B cell (primary cell): ENCODE measurements around the gene NES. TPM values are rescaled to one million over a fixed set of nuclear protein-coding genes. Genes with fewer than 3 reads are reported as not detected.

Experiments
- ATAC-seq: fragments of 200-7000 bp; cut with Tn5 transposase; one replicate; pipeline ENCODE4 v1.10.0; 2021; ENCODE audit warnings: low read depth, mild to moderate bottlenecking, moderate number of reproducible peaks, moderate library complexity
- CTCF ChIA-PET: fragments of 350-600 bp; sonication (Branson Sonifier 250); formaldehyde crosslinking; loops from one replicate; lab custom pipeline; 2021; ENCODE audit warnings: antibody characterized with exemption, inconsistent platforms; lab: Charles Lee
- POLR2A ChIA-PET: fragments of 350-600 bp; sonication (Branson Sonifier 250); formaldehyde crosslinking; loops from one replicate; lab custom pipeline; 2021; ENCODE audit warnings: antibody characterized with exemption; lab: Charles Lee
- DNase-seq: peaks from one replicate; pipeline ENCODE4 v3.0.0; 2013
- H2AFZ ChIP-seq: 2 replicates; pipeline ENCODE4 v1.6.1; 2012; ENCODE audit warnings: mild to moderate bottlenecking, low read depth, low read length; ENCODE audit not compliant: insufficient read depth, poor library complexity, severe bottlenecking
- H3K27ac ChIP-seq, 2 donors: 1 replicate in 1 of 2; 2 replicates in 1 of 2; pipeline ENCODE4 v1.5.1; 2012 to 2013; ENCODE audit warnings: low read length in 2 of 2, mild to moderate bottlenecking in 2 of 2, moderate library complexity in 1 of 2
- H3K27me3 ChIP-seq, 4 experiments: fragments of 200-600 bp in 1 of 4; sonication (generic) in 1 of 4; replicated peaks in 1 of 4; 1 replicate in 2 of 4; 2 replicates in 2 of 4; pipeline versions ENCODE4 v1.6.1 to v1.7.0; 2013 to 2016; ENCODE audit warnings: low read length in 3 of 4, mild to moderate bottlenecking in 2 of 4, mixed read lengths in 1 of 4, moderate library complexity in 1 of 4; ENCODE audit not compliant: insufficient read depth in 4 of 4, control insufficient read depth in 3 of 4; ENCODE audit errors: control extremely low read depth in 1 of 4
- H3K36me3 ChIP-seq, 2 experiments: replicated peaks in 1 of 2; 1 replicate in 1 of 2; 2 replicates in 1 of 2; pipeline versions ENCODE4 v1.6.1 to v1.7.1; 2013; ENCODE audit warnings: low read length in 1 of 2; ENCODE audit not compliant: insufficient read depth in 2 of 2, control insufficient read depth in 1 of 2; ENCODE audit errors: control extremely low read depth in 1 of 2, extremely low read depth in 1 of 2
- H3K4me1 ChIP-seq, 2 donors: fragments of 200-600 bp in 1 of 2; sonication (generic) in 1 of 2; 1 replicate in 1 of 2; 2 replicates in 1 of 2; pipeline versions ENCODE4 v1.5.1 to v1.6.1; 2013 to 2017; ENCODE audit warnings: low read length in 2 of 2; ENCODE audit not compliant: control insufficient read depth in 2 of 2, insufficient read depth in 2 of 2
- H3K4me2 ChIP-seq: replicated peaks from 2 replicates; pipeline ENCODE3; 2012; ENCODE audit warnings: mild to moderate bottlenecking, low read depth, low read length; ENCODE audit not compliant: poor library complexity, severe bottlenecking
- H3K4me3 ChIP-seq, 5 experiments: fragments of 200-600 bp in 1 of 5; sonication (generic) in 1 of 5; 1 replicate in 3 of 5; 2 replicates in 2 of 5; pipeline versions ENCODE4 v1.5.1 to v1.7.0; 2011 to 2016; ENCODE audit warnings: low read length in 4 of 5, mild to moderate bottlenecking in 4 of 5, low read depth in 2 of 5, control low read depth in 1 of 5, moderate library complexity in 1 of 5; ENCODE audit not compliant: insufficient read depth in 1 of 5; ENCODE audit errors: control extremely low read depth in 1 of 5, extremely low read depth in 1 of 5
- H3K79me2 ChIP-seq: fragments of 200-600 bp; sonication (generic); one replicate; pipeline ENCODE4 v1.6.0; 2016; ENCODE audit warnings: low read length; ENCODE audit not compliant: control insufficient read depth, insufficient read depth
- H3K9ac ChIP-seq: fragments of 200-600 bp; sonication (generic); 2 replicates; pipeline ENCODE4 v1.6.1; 2017; ENCODE audit warnings: mild to moderate bottlenecking, low read length, moderate library complexity
- H3K9me3 ChIP-seq, 3 donors: one replicate each; pipeline versions ENCODE4 v1.6.1 to v1.7.1; 2013; ENCODE audit warnings: low read length in 2 of 3; ENCODE audit not compliant: control insufficient read depth in 2 of 3, insufficient read depth in 1 of 3; ENCODE audit errors: control extremely low read depth in 1 of 3
- H4K20me1 ChIP-seq: 2 replicates; pipeline ENCODE4 v1.6.0; 2012; ENCODE audit warnings: mild to moderate bottlenecking, low read length; ENCODE audit not compliant: insufficient read depth, control insufficient read depth, poor library complexity, severe bottlenecking
- H3K27ac Mint-ChIP-seq: one replicate; pipeline ENCODE4 v1.8.0; 2021; ENCODE audit warnings: mixed read lengths
- H3K27me3 Mint-ChIP-seq: one replicate; pipeline ENCODE4 v1.8.0; 2021; ENCODE audit warnings: mixed read lengths
- H3K4me1 Mint-ChIP-seq: one replicate; pipeline ENCODE4 v1.8.0; 2021; ENCODE audit warnings: mixed read lengths
- H3K4me3 Mint-ChIP-seq: one replicate; pipeline ENCODE4 v1.8.0; 2021; ENCODE audit warnings: mixed read lengths
- H3K9me3 Mint-ChIP-seq: one replicate; pipeline ENCODE4 v1.8.0; 2022; ENCODE audit warnings: mixed read lengths; ENCODE audit not compliant: insufficient read depth
- EZH2 ChIP-seq: IDR thresholded peaks from 2 replicates; pipeline ENCODE4 v1.6.1; 2012; ENCODE audit warnings: borderline replicate concordance, low read depth, mild to moderate bottlenecking, moderate library complexity, low read length; ENCODE audit not compliant: insufficient read depth, poor library complexity, severe bottlenecking
- WGBS: methylation state at CpG from one replicate; pipeline ENCODE4 v1.1.5; 2013; ENCODE audit warnings: missing lambda C conversion rate; ENCODE audit not compliant: insufficient coverage; 5-methylcytosine and 5-hydroxymethylcytosine counted together
- intact Hi-C: fragments of 100-400 bp; cut with micrococcal nuclease; formaldehyde crosslinking; loops from one replicate; pipeline ENCODE4 v1.10.0; 2022
- polyA plus RNA-seq: library from polyadenylated mRNA; depleted of rRNA; stranded (reverse); fragments of >200 nt; gene quantifications from 2 replicates; pipeline ENCODE4 v1.2.3, GENCODE V29; 2012
- total RNA-seq, 2 donors: library from RNA; stranded (reverse); fragments of 120-200 nt in 1 of 2; gene quantifications; 1 replicate in 1 of 2; 2 replicates in 1 of 2; pipeline versions ENCODE4 v1.2.3 to v1.2.4, GENCODE V29; 2013 to 2022
- TF ChIP-seq, protein P1 (sequence below): fragments of 200-600 bp; IDR thresholded peaks from one replicate; pipeline ENCODE4 v1.8.0; 2022; ENCODE audit warnings: antibody characterized with exemption, mild to moderate bottlenecking

Gene NES
- total and polyA plus RNA-seq, 2 donors (not counting 1 experiment from before 2014, with no cell fraction given), result 0.05 TPM; not detected in 1

DNA sequence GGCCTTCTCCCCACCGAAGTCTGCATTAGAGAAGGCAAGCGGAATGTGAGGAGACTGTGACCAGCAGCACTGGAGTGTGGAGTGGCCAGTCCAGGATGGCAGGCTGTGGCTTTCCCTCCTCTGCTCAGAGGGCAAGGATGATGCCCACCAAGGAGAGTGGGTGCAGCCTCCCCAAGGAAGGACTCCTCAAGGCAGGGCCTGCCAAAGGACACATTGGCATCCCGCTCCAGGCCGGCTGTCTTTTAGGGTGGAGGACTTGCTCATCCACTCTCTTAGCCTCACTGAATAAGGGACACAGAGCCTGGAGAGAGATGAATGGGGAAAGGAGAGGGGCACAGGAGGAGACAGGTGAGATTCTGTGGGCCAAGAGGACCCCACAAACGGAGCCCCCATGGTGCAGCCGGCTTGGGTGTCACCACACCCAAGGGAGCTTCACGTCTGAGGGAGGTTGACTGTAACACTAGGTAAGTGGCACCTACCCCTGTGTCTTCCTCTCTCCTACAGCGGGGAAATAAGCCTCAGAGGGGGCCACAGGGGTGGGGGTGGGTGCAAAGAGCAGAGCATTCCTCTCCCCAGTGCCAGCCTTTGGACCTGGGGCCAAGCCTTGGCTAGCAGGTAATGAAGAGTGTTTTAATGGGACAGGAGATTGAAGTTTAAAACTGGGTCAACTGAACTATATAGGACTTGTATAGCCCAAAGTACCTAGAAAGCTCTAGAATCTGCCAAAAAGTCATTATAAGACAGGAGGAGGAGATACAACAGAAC is 4.2 kb upstream of the NES start:
- H3K79me2 ChIP-seq, result no peaks in the 10 kb centered on the region
- ATAC-seq, result no peak
- H4K20me1 ChIP-seq, result no peaks in the 10 kb centered on the region
- peaks cover 0 to 70% (median 40%) of the 10 kb centered on the region in 4 experiments for H3K27me3 ChIP-seq
- no peak overlapping the region for H3K27ac ChIP-seq
- no peak overlapping the region for H3K9ac ChIP-seq
- H3K4me1 ChIP-seq, result peaks cover 25 to 48% of the 10 kb centered on the region in 2 donors
- intact Hi-C loops, result no loop called here
- POLR2A ChIA-PET, result no interaction called here
- CTCF ChIA-PET, result interaction anchor here (0.5 to 8.5 kb wide), 7 partner anchors 9 to 321 kb away, joined by 3 to 102 read pairs (median 3); no protein-coding TSS in a partner anchor
- Mint-ChIP-seq H3K27ac (no peak overlapping the region), H3K9me3 (no peaks in the 10 kb centered on the region), H3K4me1 (peaks cover 38% of the 10 kb centered on the region), H3K4me3 (no peak overlapping the region), H3K27me3 (peaks cover 57% of the 10 kb centered on the region)
- no peak for DNase-seq
- 93% methylated on average over 3 of the region's 8 CpGs for WGBS
- no peak overlapping the region for H2AFZ ChIP-seq
- H3K9me3 ChIP-seq, result peaks cover 0 to 7% (median 0%) of the 10 kb centered on the region in 3 donors
- no peak for TF ChIP-seq EZH2
- TF ChIP-seq, protein P1, sequence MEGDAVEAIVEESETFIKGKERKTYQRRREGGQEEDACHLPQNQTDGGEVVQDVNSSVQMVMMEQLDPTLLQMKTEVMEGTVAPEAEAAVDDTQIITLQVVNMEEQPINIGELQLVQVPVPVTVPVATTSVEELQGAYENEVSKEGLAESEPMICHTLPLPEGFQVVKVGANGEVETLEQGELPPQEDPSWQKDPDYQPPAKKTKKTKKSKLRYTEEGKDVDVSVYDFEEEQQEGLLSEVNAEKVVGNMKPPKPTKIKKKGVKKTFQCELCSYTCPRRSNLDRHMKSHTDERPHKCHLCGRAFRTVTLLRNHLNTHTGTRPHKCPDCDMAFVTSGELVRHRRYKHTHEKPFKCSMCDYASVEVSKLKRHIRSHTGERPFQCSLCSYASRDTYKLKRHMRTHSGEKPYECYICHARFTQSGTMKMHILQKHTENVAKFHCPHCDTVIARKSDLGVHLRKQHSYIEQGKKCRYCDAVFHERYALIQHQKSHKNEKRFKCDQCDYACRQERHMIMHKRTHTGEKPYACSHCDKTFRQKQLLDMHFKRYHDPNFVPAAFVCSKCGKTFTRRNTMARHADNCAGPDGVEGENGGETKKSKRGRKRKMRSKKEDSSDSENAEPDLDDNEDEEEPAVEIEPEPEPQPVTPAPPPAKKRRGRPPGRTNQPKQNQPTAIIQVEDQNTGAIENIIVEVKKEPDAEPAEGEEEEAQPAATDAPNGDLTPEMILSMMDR, result no peak
- H3K4me2 ChIP-seq, result no peak overlapping the region
- H3K4me3 ChIP-seq, result no peak overlapping the region
- H3K36me3 ChIP-seq, result no peaks in the 10 kb centered on the region

DNA sequence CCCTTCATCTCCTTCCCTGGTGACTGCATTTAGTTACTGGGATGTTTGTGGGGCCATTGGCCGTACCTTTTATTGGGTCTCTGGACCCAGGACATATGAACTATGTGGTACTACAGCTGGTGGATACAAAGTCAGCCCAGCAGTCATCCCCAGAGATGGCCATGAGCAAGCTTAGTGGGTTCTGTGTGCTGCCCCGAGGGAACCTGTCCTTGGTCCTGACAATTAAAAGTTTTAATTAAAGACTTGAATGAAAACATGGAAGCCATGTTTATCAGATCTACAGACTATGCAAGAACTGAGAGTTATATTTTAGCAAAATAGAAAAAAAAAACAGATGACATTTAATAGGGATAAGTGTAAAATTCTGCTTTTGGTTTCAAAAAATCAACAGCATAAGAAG is 2.8 kb upstream of the NES start:
- Mint-ChIP-seq H3K4me1 (peaks cover 38% of the 10 kb centered on the region), H3K27ac (no peak overlapping the region), H3K9me3 (no peaks in the 10 kb centered on the region), H3K4me3 (no peak overlapping the region), H3K27me3 (peaks cover 56% of the 10 kb centered on the region)
- Histone ChIP-seq H3K27me3 (peaks cover 0 to 78% (median 43%) of the 10 kb centered on the region in 4 experiments), H3K9ac (no peak overlapping the region), H4K20me1 (no peaks in the 10 kb centered on the region), H3K4me2 (no peak overlapping the region), H3K36me3 (no peaks in the 10 kb centered on the region), H2AFZ (no peak overlapping the region), H3K4me1 (peaks cover 25 to 48% of the 10 kb centered on the region in 2 donors), H3K27ac (no peak overlapping the region), H3K4me3 (no peak overlapping the region), H3K79me2 (no peaks in the 10 kb centered on the region), H3K9me3 (peaks cover 0 to 7% (median 0%) of the 10 kb centered on the region in 3 donors)
- ATAC-seq (no peak), DNase-seq (no peak)
- TF ChIP-seq, protein P1, result no peak
- ChIA-PET CTCF (interaction anchor here (0.7 to 8.5 kb wide), 6 partner anchors 10 to 1801 kb away, joined by 3 to 102 read pairs (median 28); no protein-coding TSS in a partner anchor), POLR2A (no interaction called here)
- intact Hi-C loops, result no loop called here
- 61% methylated on average over 2 of the region's 2 CpGs for WGBS
